Adrenal gland (tissue), 19 donors: ENCODE measurements around the gene TFPT. TPM values are rescaled to one million over a fixed set of nuclear protein-coding genes. Genes with fewer than 3 reads are reported as not detected.

ENCODE experiments used
- DNase-seq, 7 donors: peaks; one replicate each; pipeline ENCODE4 v3.0.0-alpha.2; 2019 to 2020
- H3K27ac ChIP-seq, 5 donors: fragments of 200-600 bp; sonication (generic) in 4 of 5; 1 replicate in 3 of 5; 2 replicates in 2 of 5; pipeline versions ENCODE4 v1.5.1 to v1.8.0; 2016 to 2020; ENCODE audit warnings: mild to moderate bottlenecking in 1 of 5
- H3K27me3 ChIP-seq: fragments of 200-600 bp; 2 replicates; pipeline ENCODE4 v1.8.0; 2021
- H3K36me3 ChIP-seq, 2 donors: fragments of 200-600 bp; replicated peaks in 1 of 2; 1 replicate in 1 of 2; 2 replicates in 1 of 2; pipeline versions ENCODE4 v1.5.1 to v1.8.0; 2018 to 2022
- H3K4me1 ChIP-seq, 2 donors: fragments of 200-600 bp; replicated peaks in 1 of 2; 1 replicate in 1 of 2; 2 replicates in 1 of 2; pipeline versions ENCODE4 v1.5.1 to v1.8.0; 2018 to 2021
- H3K4me3 ChIP-seq, 4 donors: fragments of 200-600 bp; sonication (generic) in 3 of 4; one replicate each; pipeline ENCODE4 v1.5.1; 2016 to 2018
- H3K9me3 ChIP-seq, 3 donors: fragments of 200-600 bp; sonication (generic) in 1 of 3; replicated peaks in 1 of 3; 1 replicate in 2 of 3; 2 replicates in 1 of 3; pipeline versions ENCODE4 v1.5.1 to v1.8.0; 2016 to 2021
- CTCF ChIP-seq, 6 experiments: fragments of 450-650 bp in 4 of 6; fragments of 200-600 bp in 2 of 6; sonication (generic) in 1 of 6; IDR thresholded peaks; 1 replicate in 5 of 6; 2 replicates in 1 of 6; pipeline versions ENCODE4 v1.5.1 to v1.8.0; 2016 to 2021; ENCODE audit warnings: antibody characterized with exemption in 6 of 6, mild to moderate bottlenecking in 2 of 6, moderate library complexity in 1 of 6
- POLR2A ChIP-seq, 2 donors: fragments of 450-650 bp; IDR thresholded peaks; one replicate each; pipeline ENCODE4 v1.6.1; 2017; ENCODE audit warnings: antibody characterized with exemption in 2 of 2, mild to moderate bottlenecking in 2 of 2, moderate library complexity in 1 of 2
- WGBS, 4 donors: extraction: QIAGEN DNeasy Blood & Tissue Kit in 2 of 4; methylation state at CpG; one replicate each; pipeline versions ENCODE4 v1.1.5 to v1.1.7; 2013 to 2017; 5-methylcytosine and 5-hydroxymethylcytosine counted together
- intact Hi-C, 2 donors: fragments of 100-400 bp; cut with DNase I; formaldehyde crosslinking; loops; one replicate each; pipeline versions ENCODE4 v1.14.1 to v1.15.0; 2022 to 2023
- long read RNA-seq, 10 donors: library from polyadenylated mRNA in 3 of 10; unstranded in 2 of 10; stranded (forward) in 1 of 10; transcript quantifications; one replicate each; pipeline ENCODE4 v2.0.0 and lab custom pipeline, GENCODE V29; 2021 to 2026
- polyA plus RNA-seq, 3 donors: library from polyadenylated mRNA; stranded (reverse); fragments of 200-250 nt in 2 of 3; fragments of 350-450 nt in 1 of 3; fragmentation: Illumina TruSeq in 1 of 3; extraction: RNeasy Lipid Tissue Mini Kit (QIAGEN cat#74804) in 1 of 3; gene quantifications; one replicate each; pipeline ENCODE4 v1.2.3, GENCODE V29; 2013 to 2014
- total RNA-seq, 9 donors: library from RNA; depleted of rRNA in 4 of 9; stranded (reverse); fragments of >200 nt in 4 of 9; fragments of 120-200 nt in 1 of 9; fragmentation: NEBNext Ultra II Directional in 1 of 9; extraction: Animal tissue kit (Norgen Biotek cat#: 25700) in 1 of 9; gene quantifications; one replicate each; pipeline versions ENCODE4 v1.1.0 to v1.2.4, GENCODE V29; 2013 to 2023
- donor health status: healthy with polysubstance abuse.
- donor health status: Bipolar disorder and iron deficiency.
- donor health status: DM: yes; HTN: yes; CAD: no.
- donor health status: DM: no; HTN: no; CAD: no.
- donor health status: DM: no; HTN: no; CAD: no.
- donor health status: DM: yes; HTN: yes; CAD: no.

TFPT gene, protein sequence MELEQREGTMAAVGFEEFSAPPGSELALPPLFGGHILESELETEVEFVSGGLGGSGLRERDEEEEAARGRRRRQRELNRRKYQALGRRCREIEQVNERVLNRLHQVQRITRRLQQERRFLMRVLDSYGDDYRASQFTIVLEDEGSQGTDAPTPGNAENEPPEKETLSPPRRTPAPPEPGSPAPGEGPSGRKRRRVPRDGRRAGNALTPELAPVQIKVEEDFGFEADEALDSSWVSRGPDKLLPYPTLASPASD
- 10 to 100 TPM; 19.5 to 28.0 (median 24.1) TPM for total RNA-seq
- 10 to 100 TPM; 11.4 to 58.6 (median 40.4) TPM for polyA plus RNA-seq
- long read RNA-seq, donor 1, transcript TFPT-203 (6 exons, 1,205 nt): major isoform, 9 of 15 reads
- long read RNA-seq, donor 1, partial matches to known transcripts: 6 of 15 reads
- long read RNA-seq, donor 1, other reads (novel, unspliced or antisense): 0 of 15 reads
- long read RNA-seq, donor 2, transcript TFPT-203 (6 exons, 1,205 nt): major isoform, 5 of 10 reads
- long read RNA-seq, donor 2, partial matches to known transcripts: 5 of 10 reads
- long read RNA-seq, donor 2, other reads (novel, unspliced or antisense): 0 of 10 reads
- long read RNA-seq, donor 3, partial matches to known transcripts: 0 of 2 reads
- long read RNA-seq, donor 3, other reads (novel, unspliced or antisense): 0 of 2 reads
- long read RNA-seq, donor 4, transcript TFPT-203 (6 exons, 1,205 nt): major isoform, 6 of 14 reads
- long read RNA-seq, donor 4, partial matches to known transcripts: 4 of 14 reads
- long read RNA-seq, donor 4, other reads (novel, unspliced or antisense): 3 of 14 reads
- long read RNA-seq, donor 5, transcript TFPT-203 (6 exons, 1,205 nt): major isoform, 18 of 33 reads
- long read RNA-seq, donor 5, partial matches to known transcripts: 3 of 33 reads
- long read RNA-seq, donor 5, other reads (novel, unspliced or antisense): 12 of 33 reads
- long read RNA-seq, donor 6, transcript TFPT-203 (6 exons, 1,205 nt): major isoform, 6 of 14 reads
- long read RNA-seq, donor 6, partial matches to known transcripts: 3 of 14 reads
- long read RNA-seq, donor 6, other reads (novel, unspliced or antisense): 5 of 14 reads
- long read RNA-seq, donor 7, transcript TFPT-203 (6 exons, 1,205 nt): major isoform, 6 of 6 reads
- long read RNA-seq, donor 7, partial matches to known transcripts: 0 of 6 reads
- long read RNA-seq, donor 7, other reads (novel, unspliced or antisense): 0 of 6 reads
- long read RNA-seq, donor 8, transcript TFPT-203 (6 exons, 1,205 nt): major isoform, 9 of 15 reads
- long read RNA-seq, donor 8, partial matches to known transcripts: 5 of 15 reads
- long read RNA-seq, donor 8, other reads (novel, unspliced or antisense): 0 of 15 reads
- long read RNA-seq, donor 9, partial matches to known transcripts: 0 of 4 reads
- long read RNA-seq, donor 9, other reads (novel, unspliced or antisense): 0 of 4 reads
- long read RNA-seq, donor 10, partial matches to known transcripts: 7 of 11 reads
- long read RNA-seq, donor 10, other reads (novel, unspliced or antisense): 0 of 11 reads

- Histone ChIP-seq H3K4me3 (peak within 1 kb of the TSS; percentile 52 to 81 (median 72)), H3K4me1 (peaks cover 22 to 23% of the 10 kb centered on the region in 2 donors), H3K9me3 (no peaks in the 10 kb centered on the region), H3K36me3 (peaks cover 0 to 25% of the 10 kb centered on the region in 2 donors), H3K27me3 (no peaks in the 10 kb centered on the region), H3K27ac (peak within 1 kb of the TSS; percentile 73 to 94 (median 84))
- intact Hi-C loops: no loop called here
- DNase-seq: peak; percentile 95 to 99 (median 98)
- WGBS, 4 donors: 0% methylated on average over 52 to 60 of the region's 60 CpGs
- TF ChIP-seq POLR2A (IDR thresholded peaks at IDR 0.05) (peak; percentile 57 to 62), CTCF (IDR thresholded peaks at IDR 0.05) (no peak)
These were observed at the start of gene TFPT, which contains the start of gene PRPF31 for GRCh38 chr19:54115109-54116063. TSS of gene TFPT (minus strand) at chr19:54115657. CDS start at chr19:54115269, 388 bp downstream. TSS of gene PRPF31 (plus strand) at chr19:54115754. CDS start at chr19:54118279, 2,525 bp downstream.

GRCh38 chr19:54165222-54165621, 49.8 kb upstream of the TFPT start:
- Histone ChIP-seq H3K27ac (no peak overlapping the region), H3K9me3 (no peaks in the 10 kb centered on the region), H3K36me3 (no peaks in the 10 kb centered on the region), H3K4me3 (no peak overlapping the region), H3K27me3 (no peaks in the 10 kb centered on the region), H3K4me1 (peaks cover 11 to 32% of the 10 kb centered on the region in 2 donors)
- TF ChIP-seq CTCF (IDR thresholded peaks at IDR 0.05) (no peak), POLR2A (IDR thresholded peaks at IDR 0.05) (no peak)
- 85 to 90% (median 88%) methylated on average over 25 of the region's 25 CpGs for WGBS, 4 donors
- intact Hi-C loops: loop anchor here in 1 of 2 donors (5.0 kb wide), 1 partner anchor 67 kb away; no protein-coding TSS in a partner anchor
- DNase-seq: peak in 1 of 7 donors; percentile 25

DNA sequence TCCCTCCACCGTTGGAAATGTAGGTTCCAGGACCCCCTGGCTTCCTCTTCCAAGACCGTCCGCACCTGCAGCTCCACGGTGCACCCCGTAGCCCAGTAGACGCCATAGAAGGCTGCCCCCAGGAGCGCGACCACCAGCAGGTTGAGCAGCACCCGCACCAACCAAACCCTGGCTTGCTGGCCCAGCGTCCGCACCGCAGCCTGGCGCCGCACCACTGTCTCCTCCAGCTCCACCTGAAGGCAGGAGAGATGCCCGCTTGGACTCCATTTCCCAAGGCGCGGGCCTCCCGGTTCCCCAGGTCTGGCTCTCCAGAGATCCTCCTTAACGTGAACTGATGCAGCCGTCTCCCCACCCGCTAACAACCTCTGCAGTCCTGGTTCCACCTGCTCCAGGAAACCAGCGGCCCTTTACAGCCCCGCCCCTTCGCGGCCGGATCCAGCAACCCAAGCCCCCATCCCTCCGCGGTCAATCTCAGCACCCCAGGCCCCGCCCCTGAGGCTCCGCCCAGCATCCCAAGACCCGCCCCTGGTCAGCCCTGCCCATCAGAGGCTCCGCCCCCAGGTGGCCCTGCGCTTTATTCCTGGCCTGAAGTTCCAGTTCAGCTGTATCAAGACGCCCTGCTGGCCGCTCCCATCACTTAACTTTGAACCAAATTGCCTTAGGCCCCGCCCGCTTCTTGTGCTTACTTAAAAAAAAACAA, 49.1 kb upstream of the TFPT start:
- H3K9me3 ChIP-seq: no peaks in the 10 kb centered on the region
- peaks cover 14 to 34% of the 10 kb centered on the region in 2 donors for H3K4me1 ChIP-seq
- peak overlapping the region in 1 of 4 donors; percentile 1 for H3K4me3 ChIP-seq
- intact Hi-C loops: loop anchor here in 1 of 2 donors (5.0 kb wide), 1 partner anchor 68 kb away; no protein-coding TSS in a partner anchor
- peak in 6 of 7 donors; percentile 55 to 88 (median 78) for DNase-seq
- 8 to 11% (median 9%) methylated on average over 16 to 37 of the region's 37 CpGs for WGBS, 4 donors
- H3K27me3 ChIP-seq: no peaks in the 10 kb centered on the region
- no peak for TF ChIP-seq POLR2A (IDR thresholded peaks at IDR 0.05)
- TF ChIP-seq CTCF (IDR thresholded peaks at IDR 0.05): no peak
- H3K36me3 ChIP-seq: no peaks in the 10 kb centered on the region
- H3K27ac ChIP-seq: no peak overlapping the region
